Pons (tissue), 1 donor: Measurements from ENCODE around the gene OR7E24.
"Not testable (repeated sequence)": the region's sequence is repeated elsewhere in the genome, so short reads cannot be mapped to it uniquely, and the experiment has no call there.

Experiments
- DNase-seq: peaks from one replicate; pipeline ENCODE4 v3.0.0-alpha.2; 2016; ENCODE audit warnings: low spot score

Gene OR7E24

GRCh38 chr19:9250630-9251029 lies at the start of gene OR7E24:
TSS of gene OR7E24 (plus strand) at chr19:9250930. CDS start at chr19:9251044, 114 bp downstream.
- DNase-seq: no peak

DNA sequence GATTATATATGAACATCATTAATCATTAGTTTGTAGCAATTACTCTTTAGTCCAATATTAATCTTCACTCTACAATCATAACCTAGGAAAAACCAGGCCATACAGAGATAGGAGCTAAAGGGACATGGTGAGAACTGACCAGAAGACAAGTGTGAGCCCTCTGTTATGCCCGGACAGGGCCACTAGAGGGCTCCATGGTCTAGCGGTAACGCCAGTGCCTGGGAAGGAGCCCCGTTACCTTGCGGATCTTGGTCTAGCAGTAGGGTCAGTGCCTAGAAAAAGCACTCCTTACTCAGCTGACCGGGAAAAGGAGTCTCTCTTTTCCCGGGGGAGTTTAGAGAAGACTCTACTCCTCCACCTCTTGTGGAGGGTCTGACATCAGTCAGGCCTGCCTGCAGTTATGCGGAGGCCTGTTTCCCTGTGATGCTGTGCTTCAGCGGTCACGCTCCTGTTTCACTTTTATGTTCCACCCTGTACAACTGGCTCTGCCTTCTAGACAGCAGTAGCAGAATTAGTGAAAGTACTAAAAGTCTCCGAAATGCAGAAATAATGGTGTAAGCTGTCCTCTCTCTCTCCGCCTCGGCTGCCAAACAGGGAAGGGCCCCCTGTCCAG lies 45.1 kb upstream of the OR7E24 start:
- peak; percentile 71 for DNase-seq

GRCh38 chr19:9219489-9219888 lies 31.2 kb upstream of the OR7E24 start, which contains the start of gene OR7D4:
TSS of gene OR7D4 (minus strand) at chr19:9219589. CDS start at chr19:9214837, 4,752 bp downstream.
- no peak for DNase-seq

DNA sequence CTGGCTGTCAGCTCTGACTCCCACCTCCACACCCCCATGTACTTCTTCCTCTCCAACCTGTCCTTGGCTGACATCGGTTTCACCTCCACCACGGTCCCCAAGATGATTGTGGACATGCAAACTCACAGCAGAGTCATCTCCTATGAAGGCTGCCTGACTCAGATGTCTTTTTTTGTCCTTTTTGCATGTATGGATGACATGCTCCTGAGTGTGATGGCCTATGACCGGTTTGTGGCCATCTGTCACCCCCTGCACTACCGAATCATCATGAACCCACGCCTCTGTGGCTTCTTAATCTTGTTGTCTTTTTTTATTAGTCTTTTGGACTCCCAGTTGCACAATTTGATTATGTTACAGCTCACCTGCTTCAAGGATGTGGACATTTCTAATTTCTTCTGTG lies 506 bp downstream of the OR7E24 start:
- DNase-seq: no peak

DNA sequence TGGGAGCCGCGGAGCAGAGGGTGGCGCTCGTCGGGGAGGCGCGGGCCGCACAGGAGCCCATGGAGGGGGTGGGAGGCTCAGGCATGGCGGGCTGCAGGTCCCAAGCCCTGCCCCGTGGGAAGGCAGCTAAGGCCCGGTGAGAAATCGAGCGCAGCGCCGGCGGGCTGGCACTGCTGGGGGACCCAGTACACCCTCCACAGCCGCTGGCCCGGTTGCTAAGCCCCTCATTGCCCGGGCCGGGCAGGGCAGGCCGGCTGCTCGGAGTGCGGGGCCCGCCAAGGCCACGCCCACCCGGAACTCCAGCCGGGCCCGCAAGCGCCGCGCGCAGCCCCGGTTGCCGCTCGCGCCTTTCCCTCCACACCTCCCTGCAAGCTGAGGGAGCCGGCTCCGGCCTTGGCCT lies 32.8 kb downstream of the OR7E24 start:
- DNase-seq: not testable (repeated sequence)

DNA sequence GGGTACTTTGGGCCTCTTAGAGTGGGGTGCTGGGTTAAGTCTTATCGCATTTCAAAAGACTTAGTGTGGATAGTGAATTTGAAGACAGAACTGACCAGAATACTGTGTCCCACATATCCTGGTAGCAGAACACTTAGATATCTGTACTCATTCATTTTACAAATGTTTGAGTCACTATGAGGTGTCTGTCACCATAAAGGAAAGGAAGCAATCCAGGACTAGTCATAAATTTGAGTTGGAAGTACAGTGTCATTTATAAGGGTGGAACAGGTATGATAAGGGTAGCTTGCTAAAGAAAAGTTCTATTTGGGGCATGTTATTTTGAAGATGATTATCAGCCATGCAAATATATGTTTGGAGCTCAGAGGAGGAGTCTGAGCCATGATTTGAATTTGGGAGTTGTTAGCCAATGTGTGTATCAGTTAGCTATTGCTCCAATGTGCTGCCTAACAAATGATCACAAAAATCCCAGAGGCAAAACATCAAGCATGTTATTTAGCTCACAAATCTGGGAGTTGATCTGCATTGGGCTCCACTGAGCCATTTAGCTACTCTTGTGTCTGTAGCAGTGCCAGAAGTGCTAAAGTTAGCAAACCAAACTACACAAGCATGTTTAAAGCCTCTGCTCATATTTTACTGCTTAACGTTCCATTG lies 38.6 kb downstream of the OR7E24 start:
- no peak for DNase-seq

GRCh38 chr19:9295411-9295849 lies 44.7 kb downstream of the OR7E24 start:
- DNase-seq: no peak

GRCh38 chr19:9296336-9296735 lies 45.6 kb downstream of the OR7E24 start:
- no peak for DNase-seq
